ENCODE results near the gene LMO7.

The LMO7 gene

DNA sequence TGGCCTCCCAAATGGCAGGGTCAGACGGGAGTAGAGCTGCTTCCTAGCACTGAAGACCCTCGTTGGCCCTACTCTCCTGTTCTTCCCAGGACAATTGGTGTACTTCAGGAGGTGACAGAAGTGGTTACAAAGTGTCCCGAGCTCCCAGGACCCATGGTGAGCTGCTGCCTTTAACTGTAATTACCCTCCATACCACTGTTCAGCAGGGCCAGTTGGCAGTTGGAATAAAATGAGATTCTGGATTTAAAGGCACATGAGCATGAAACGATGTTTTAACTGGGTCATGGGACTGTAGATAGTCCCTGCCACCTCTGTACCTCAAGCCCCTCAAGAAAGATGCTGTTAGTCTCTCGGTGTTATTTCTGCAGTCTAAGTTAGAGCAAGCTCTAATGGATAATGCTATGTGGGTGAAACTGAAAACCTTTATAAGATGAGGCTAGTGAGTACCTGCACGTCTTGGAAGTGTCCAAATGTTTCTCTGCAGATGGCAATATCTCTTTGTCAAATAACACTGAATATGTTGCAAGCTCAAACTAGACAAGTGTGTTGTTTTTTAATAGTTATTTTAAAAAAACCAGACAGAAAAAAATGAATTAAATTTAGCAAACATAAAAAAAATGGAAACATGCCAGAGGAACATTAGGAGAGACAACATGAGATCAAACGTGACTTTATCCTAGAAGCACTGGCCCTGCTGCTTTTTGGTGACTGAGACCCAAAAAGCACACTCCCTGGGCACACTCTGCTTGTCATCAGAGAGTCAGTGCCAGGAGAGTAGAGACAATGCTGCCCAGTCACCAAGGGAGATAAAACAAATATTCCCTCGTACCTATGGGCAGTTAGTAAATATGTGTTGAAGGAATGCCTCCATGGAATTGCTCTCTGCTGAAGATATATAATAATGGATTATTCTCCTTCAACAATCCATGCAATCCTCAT, 266.3 kb downstream of the LMO7 start:
- TF ChIP-seq, protein P1, sequence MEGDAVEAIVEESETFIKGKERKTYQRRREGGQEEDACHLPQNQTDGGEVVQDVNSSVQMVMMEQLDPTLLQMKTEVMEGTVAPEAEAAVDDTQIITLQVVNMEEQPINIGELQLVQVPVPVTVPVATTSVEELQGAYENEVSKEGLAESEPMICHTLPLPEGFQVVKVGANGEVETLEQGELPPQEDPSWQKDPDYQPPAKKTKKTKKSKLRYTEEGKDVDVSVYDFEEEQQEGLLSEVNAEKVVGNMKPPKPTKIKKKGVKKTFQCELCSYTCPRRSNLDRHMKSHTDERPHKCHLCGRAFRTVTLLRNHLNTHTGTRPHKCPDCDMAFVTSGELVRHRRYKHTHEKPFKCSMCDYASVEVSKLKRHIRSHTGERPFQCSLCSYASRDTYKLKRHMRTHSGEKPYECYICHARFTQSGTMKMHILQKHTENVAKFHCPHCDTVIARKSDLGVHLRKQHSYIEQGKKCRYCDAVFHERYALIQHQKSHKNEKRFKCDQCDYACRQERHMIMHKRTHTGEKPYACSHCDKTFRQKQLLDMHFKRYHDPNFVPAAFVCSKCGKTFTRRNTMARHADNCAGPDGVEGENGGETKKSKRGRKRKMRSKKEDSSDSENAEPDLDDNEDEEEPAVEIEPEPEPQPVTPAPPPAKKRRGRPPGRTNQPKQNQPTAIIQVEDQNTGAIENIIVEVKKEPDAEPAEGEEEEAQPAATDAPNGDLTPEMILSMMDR (IDR thresholded peaks at IDR 0.05; ENCODE audit: low read depth, low read length, missing control alignments), result no peak
- DNase-seq (ENCODE audit: extremely low read depth, low read depth), result no peak
- no peak overlapping the region for H3K4me3 ChIP-seq (replicated peaks; ENCODE audit: low read depth, low read length)

DNA sequence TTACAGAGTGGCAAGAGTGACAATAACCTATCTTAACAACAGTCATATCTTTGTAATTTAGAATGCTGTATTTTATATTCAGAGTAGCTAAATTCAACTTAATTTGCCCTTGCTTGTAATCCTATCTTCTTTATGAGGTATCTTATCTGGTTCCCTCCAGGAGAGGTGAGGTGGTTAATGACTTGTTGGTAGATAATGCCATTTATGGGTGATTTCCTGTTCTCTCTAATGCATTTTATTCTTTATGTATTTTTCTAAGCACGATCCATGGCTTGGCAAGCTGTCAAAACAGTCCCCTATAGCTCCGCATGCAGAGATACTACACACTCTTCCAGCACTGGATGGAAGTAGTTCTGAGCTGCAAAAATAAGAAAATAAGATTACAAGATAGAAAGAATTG, 267.9 kb downstream of the LMO7 start:
- TF ChIP-seq, protein P1 (IDR thresholded peaks at IDR 0.05; ENCODE audit: low read depth, low read length, missing control alignments), result no peak
- DNase-seq (ENCODE audit: extremely low read depth, low read depth), result no peak
- H3K4me3 ChIP-seq (replicated peaks; ENCODE audit: low read depth, low read length), result no peak overlapping the region

DNA sequence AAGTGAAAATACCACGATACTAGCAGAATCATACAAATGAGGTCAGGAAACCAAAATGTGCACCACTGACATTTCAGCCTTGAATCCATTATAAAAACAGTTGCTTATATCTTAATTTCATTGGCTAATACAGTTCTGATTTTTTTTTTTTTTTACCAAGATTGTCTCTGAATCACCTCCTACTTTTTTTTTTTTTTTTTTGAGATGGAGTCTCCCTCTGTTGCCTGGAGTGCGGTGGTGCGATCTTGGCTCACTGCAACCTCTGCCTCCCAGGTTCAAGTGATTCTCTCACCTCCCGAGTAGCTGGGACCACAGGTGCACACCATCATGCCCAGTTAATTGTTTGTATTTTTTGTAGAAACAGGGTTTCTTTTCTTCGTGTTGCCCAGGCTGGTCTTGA, 270.2 kb downstream of the LMO7 start:
- no peak overlapping the region for H3K4me3 ChIP-seq (replicated peaks; ENCODE audit: low read depth, low read length)
- no peak for DNase-seq (ENCODE audit: extremely low read depth, low read depth)
- TF ChIP-seq, protein P1 (IDR thresholded peaks at IDR 0.05; ENCODE audit: low read depth, low read length, missing control alignments), result no peak

DNA sequence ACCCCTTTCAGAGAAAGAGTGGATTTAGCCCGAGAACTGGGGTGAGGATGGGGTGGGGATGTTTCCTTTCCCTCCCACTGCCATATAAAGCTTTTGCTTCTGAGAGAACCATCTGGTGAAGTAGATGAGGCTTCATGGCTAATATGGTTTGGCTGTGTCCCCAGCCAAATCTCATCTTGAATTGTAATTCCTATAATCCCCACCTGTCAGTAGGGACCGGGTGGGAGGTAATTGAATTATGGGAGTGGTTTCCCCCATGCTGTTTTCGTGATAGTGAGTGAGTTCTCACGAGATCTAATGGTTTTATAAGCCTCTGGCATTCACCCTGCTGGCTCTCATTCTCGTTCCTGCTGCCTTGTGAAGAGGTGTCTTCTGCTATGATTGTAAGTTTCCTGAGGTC, 270.9 kb downstream of the LMO7 start:
- no peak for DNase-seq (ENCODE audit: extremely low read depth, low read depth)
- no peak overlapping the region for H3K4me3 ChIP-seq (replicated peaks; ENCODE audit: low read depth, low read length)
- TF ChIP-seq, protein P1 (IDR thresholded peaks at IDR 0.05; ENCODE audit: low read depth, low read length, missing control alignments), result no peak

DNA sequence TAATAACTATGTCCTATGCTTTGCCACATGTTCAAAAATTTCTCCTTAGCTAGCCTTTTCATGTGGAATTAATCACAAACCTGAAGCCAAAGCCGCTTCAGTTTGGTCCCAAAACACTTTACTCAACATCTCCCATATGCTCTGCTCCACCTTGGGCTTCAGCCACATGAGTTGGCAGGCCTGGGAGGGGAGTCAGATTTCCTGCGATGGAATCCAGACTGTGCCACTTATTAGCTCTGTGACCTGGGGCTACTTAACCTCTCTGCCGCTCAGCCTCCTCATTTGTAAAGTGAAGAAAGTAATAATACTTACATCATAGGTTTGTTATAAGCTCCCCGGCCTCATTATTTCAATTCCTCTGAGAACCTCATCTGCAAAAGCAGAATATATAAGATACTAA, 272.0 kb downstream of the LMO7 start:
- TF ChIP-seq, protein P1 (IDR thresholded peaks at IDR 0.05; ENCODE audit: low read depth, low read length, missing control alignments), result no peak
- DNase-seq (ENCODE audit: extremely low read depth, low read depth), result peak; percentile 22
- no peak overlapping the region for H3K4me3 ChIP-seq (replicated peaks; ENCODE audit: low read depth, low read length)
